ENCODE data around the gene SPOP. TPM values are rescaled to one million over a fixed set of nuclear protein-coding genes. Genes with fewer than 3 reads are reported as not detected.

Gene SPOP
- total RNA-seq, 4 donors from 2014 or later = 35.9 to 74.7 (median 47.3) TPM

DNA sequence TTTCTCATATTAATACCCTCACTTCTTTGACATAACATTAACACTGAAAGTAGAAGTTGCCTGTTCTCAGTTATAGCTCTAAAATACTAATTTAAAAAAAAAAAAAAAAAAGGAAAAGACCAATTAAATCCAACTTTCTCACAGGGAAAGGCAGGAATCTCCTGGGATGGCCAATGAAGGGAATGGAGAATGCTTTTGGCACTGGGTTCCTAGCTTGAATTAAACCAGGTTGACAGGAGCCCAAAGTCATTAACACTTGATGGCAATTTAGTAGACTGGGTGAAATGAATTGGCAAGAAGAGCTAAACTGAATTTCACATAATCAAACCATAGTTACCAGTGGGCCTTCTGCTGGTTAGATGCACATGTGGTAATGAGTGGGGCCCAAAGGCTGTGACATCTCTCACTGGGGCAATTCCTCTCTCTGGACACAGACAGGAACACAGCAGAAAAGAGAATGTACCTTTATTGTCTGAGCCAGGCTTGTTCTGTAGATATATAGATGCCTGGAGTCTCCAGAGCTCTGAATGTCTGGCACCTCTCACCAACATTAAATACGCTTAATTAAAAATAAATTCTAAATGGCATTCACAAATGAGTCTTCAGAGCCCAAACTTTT is 64.6 kb downstream of the SPOP start:
- no peak for TF ChIP-seq POLR2A (IDR thresholded peaks at IDR 0.05)
- intact Hi-C loops (cut with DNase I; ENCODE audit: low total_unique reads) = no loop called here
- WGBS, 2 donors = 96 to 97% methylated on average over 1 of the region's 1 CpG
- no peak for DNase-seq (ENCODE audit: low spot score in 2 of 2)
- no peak overlapping the region for H3K4me3 ChIP-seq (ENCODE audit: low read depth, poor library complexity, severe bottlenecking)

DNA sequence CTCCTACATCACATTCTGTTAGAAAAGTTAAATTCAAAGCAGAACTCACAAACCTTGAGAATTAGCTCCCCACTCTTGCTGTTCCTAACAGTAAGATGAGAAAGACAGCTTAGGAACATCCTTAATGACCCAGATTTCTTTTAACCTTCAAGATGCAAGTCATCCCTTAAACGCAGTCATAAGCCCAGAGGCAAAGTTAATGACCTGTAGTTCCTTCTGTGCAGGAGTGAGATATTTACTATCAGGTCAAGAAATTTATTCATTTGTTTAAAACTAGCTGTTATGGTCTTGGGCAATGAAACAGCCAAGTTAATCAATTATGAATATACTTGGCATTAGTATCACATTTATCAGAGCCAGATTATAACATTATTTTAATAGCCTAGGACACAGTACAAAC is 65.2 kb downstream of the SPOP start:
- intact Hi-C loops (cut with DNase I; ENCODE audit: low total_unique reads) = no loop called here
- TF ChIP-seq, protein P1, sequence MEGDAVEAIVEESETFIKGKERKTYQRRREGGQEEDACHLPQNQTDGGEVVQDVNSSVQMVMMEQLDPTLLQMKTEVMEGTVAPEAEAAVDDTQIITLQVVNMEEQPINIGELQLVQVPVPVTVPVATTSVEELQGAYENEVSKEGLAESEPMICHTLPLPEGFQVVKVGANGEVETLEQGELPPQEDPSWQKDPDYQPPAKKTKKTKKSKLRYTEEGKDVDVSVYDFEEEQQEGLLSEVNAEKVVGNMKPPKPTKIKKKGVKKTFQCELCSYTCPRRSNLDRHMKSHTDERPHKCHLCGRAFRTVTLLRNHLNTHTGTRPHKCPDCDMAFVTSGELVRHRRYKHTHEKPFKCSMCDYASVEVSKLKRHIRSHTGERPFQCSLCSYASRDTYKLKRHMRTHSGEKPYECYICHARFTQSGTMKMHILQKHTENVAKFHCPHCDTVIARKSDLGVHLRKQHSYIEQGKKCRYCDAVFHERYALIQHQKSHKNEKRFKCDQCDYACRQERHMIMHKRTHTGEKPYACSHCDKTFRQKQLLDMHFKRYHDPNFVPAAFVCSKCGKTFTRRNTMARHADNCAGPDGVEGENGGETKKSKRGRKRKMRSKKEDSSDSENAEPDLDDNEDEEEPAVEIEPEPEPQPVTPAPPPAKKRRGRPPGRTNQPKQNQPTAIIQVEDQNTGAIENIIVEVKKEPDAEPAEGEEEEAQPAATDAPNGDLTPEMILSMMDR (IDR thresholded peaks at IDR 0.05) = no peak
- TF ChIP-seq POLR2A (IDR thresholded peaks at IDR 0.05) = no peak
- WGBS, 2 donors = 58 to 72% methylated on average over 1 of the region's 1 CpG
- no peak for DNase-seq (ENCODE audit: low spot score in 2 of 2)
- H3K4me3 ChIP-seq (ENCODE audit: low read depth, poor library complexity, severe bottlenecking) = no peak overlapping the region

DNA sequence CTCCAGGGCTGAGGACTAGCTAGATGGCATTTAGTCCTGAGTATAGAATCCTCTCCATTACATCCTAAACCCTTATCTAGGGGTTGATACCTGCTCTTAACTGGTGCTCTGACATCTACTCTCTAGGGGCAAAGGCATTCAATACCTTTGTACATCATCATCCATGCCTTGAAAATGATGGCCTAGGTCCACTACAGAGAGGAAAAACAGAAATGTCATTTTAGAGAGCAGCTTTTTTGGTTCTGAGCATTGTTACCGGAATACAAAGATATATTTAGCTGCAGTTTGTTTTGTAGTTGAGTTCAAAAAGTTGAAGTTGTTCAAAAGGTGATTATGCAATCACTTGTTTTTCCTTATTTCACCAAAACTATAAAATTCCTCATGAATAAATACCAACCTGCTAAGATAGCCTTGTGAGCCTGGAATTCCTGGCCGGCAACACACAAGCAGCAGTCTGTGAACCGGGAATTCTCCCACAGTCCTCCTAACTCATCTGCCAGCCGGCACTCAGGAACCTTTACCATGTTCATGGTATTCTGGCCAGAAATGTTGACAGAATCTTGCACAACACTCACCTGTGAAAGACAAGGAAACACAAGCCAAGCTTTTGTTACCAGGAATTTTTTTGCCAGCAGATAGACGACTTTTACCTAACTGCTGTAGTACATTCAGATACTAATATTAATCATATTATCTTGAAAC is 66.9 kb downstream of the SPOP start:
- WGBS, 2 donors = 66 to 79% methylated on average over 5 of the region's 5 CpGs
- no peak overlapping the region for H3K4me3 ChIP-seq (ENCODE audit: low read depth, poor library complexity, severe bottlenecking)
- no peak for DNase-seq (ENCODE audit: low spot score in 2 of 2)
- no peak for TF ChIP-seq POLR2A (IDR thresholded peaks at IDR 0.05)
- TF ChIP-seq, protein P1 (IDR thresholded peaks at IDR 0.05) = no peak
- intact Hi-C loops (cut with DNase I; ENCODE audit: low total_unique reads) = no loop called here

DNA sequence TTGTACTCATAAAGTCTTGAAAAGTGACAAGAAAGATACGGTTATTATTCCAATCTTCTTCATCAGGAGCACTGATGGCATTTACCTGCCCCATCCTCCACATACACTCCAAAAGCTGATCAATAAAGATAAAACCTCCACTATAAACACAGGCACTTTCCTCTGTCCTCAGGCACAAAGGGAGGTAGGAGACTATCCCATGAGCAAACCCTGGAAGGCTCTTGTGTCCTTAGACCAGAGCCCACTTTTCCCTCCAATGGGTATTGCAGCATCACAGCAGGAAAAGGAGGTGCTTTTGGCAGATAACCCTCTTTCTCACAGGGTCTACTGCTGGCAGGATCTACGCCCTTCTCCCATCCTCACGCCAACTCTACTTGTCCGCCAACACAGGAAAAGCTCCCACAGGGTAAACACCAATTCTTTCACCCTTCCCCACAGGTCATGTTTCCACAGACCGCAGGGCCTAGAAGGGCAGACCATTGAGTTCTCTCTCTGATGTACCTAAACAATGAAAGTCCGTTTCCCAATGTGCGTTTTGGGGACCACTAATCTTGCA is 73.5 kb downstream of the SPOP start:
- TF ChIP-seq POLR2A (IDR thresholded peaks at IDR 0.05) = no peak
- TF ChIP-seq, protein P1 (IDR thresholded peaks at IDR 0.05) = no peak
- 95 to 97% methylated on average over 7 of the region's 7 CpGs for WGBS, 2 donors

DNA sequence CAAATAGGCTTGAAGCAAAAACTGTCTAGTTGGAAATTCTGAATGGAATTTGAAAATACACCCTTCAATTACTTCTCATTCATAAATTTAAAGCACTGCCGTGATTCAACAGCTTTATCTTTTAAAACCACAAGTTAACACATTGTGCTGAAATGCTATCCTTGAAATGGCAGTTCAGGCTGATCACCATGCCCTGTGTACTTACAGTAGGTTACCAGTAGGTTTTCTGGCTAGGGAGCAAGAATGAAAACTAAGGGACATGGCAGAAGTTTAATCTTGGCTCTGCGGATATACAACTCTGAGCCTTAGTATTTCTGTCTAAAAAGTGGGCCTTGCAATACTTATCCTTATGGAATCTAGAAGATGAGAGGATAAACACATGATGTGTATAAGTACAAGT is 74.2 kb downstream of the SPOP start:
- WGBS, 2 donors = 72 to 73% methylated on average over 2 of the region's 2 CpGs
- no peak for DNase-seq (ENCODE audit: low spot score in 2 of 2)
- no peak overlapping the region for H3K4me3 ChIP-seq (ENCODE audit: low read depth, poor library complexity, severe bottlenecking)
- no peak for TF ChIP-seq POLR2A (IDR thresholded peaks at IDR 0.05)
- TF ChIP-seq, protein P1 (IDR thresholded peaks at IDR 0.05) = no peak
- intact Hi-C loops (cut with DNase I; ENCODE audit: low total_unique reads) = no loop called here

More for the DNA sequence above, 73.5 kb downstream of the SPOP start:
- no peak overlapping the region for H3K4me3 ChIP-seq (ENCODE audit: low read depth, poor library complexity, severe bottlenecking)
- no peak for DNase-seq (ENCODE audit: low spot score in 2 of 2)
- intact Hi-C loops (cut with DNase I; ENCODE audit: low total_unique reads) = no loop called here

DNA sequence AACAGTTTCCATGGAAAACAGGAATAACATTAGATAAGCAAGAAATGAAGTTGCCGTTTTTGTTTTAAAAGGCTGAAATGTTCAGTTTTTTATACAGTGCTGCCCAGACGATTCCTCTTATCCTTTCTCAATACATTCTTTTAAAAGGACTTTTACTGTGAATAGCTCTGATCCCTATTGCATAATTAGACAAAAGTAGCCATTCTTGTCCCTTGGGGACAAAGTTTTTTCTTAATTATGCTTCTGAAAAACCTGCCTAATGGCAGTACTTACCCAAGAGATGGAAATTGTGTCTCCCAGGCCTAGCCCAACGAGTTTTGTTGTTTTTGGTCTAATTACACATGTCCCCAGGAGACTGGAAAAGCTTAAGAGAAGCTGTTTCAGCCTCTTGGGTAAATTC is 74.7 kb downstream of the SPOP start:
- no peak for DNase-seq (ENCODE audit: low spot score in 2 of 2)
- H3K4me3 ChIP-seq (ENCODE audit: low read depth, poor library complexity, severe bottlenecking) = no peak overlapping the region
- TF ChIP-seq POLR2A (IDR thresholded peaks at IDR 0.05) = no peak
- TF ChIP-seq, protein P1 (IDR thresholded peaks at IDR 0.05) = no peak
- intact Hi-C loops (cut with DNase I; ENCODE audit: low total_unique reads) = no loop called here
- 46 to 48% methylated on average over 3 of the region's 3 CpGs for WGBS, 2 donors
